Stomach (tissue), 9 donors: Measurements from ENCODE around the gene F12. TPM values are rescaled to one million over a fixed set of nuclear protein-coding genes. Genes with fewer than 3 reads are reported as not detected.

Source experiments
- DNase-seq, 2 donors: peaks; one replicate each; pipeline versions ENCODE4 v3.0.0 to v3.0.0-alpha.2; 2013 to 2019
- H3K27ac ChIP-seq, 5 donors: fragments of 200-600 bp in 4 of 5; sonication (generic) in 4 of 5; one replicate each; pipeline ENCODE4 v1.5.1; 2013 to 2019; ENCODE audit warnings: mild to moderate bottlenecking in 1 of 5, moderate library complexity in 1 of 5
- H3K27me3 ChIP-seq, 3 donors: fragments of 200-600 bp; sonication (generic); one replicate each; pipeline ENCODE4 v1.5.1; 2017 to 2019; ENCODE audit warnings: mixed run types in 1 of 3
- H3K36me3 ChIP-seq, 4 donors: fragments of 200-600 bp; sonication (generic); 1 replicate in 3 of 4; 2 replicates in 1 of 4; pipeline ENCODE4 v1.5.1; 2016 to 2019
- H3K4me1 ChIP-seq, 4 donors: fragments of 200-600 bp; sonication (generic); one replicate each; pipeline ENCODE4 v1.5.1; 2016 to 2019
- H3K4me3 ChIP-seq, 4 donors: fragments of 200-600 bp; sonication (generic) in 3 of 4; one replicate each; pipeline ENCODE4 v1.5.1; 2016 to 2019; ENCODE audit warnings: mild to moderate bottlenecking in 1 of 4
- H3K9me3 ChIP-seq, 4 donors: fragments of 200-600 bp; sonication (generic); one replicate each; pipeline ENCODE4 v1.5.1; 2016 to 2019
- CTCF ChIP-seq, 7 experiments: fragments of 450-650 bp in 4 of 7; fragments of 200-600 bp in 3 of 7; sonication (generic) in 3 of 7; IDR thresholded peaks; one replicate each; pipeline ENCODE4 v1.5.1; 2016 to 2019; ENCODE audit warnings: antibody characterized with exemption in 7 of 7, control low read depth in 2 of 7, mild to moderate bottlenecking in 1 of 7
- EP300 ChIP-seq: sonication (generic); formaldehyde crosslinking; IDR thresholded peaks from one replicate; pipeline ENCODE4 v1.6.1; 2017; ENCODE audit warnings: antibody characterized with exemption
- POLR2A ChIP-seq, 4 donors: fragments of 450-650 bp; IDR thresholded peaks; one replicate each; pipeline ENCODE4 v1.6.1; 2016; ENCODE audit warnings: antibody characterized with exemption in 4 of 4, control low read depth in 2 of 4, mild to moderate bottlenecking in 1 of 4, moderate library complexity in 1 of 4
- POLR2AphosphoS5 ChIP-seq, 3 donors: sonication (generic); formaldehyde crosslinking; IDR thresholded peaks; one replicate each; pipeline ENCODE4 v1.6.1; 2016; ENCODE audit warnings: antibody characterized with exemption in 3 of 3
- WGBS, 5 donors: extraction: QIAGEN DNeasy Blood & Tissue Kit in 3 of 5; methylation state at CpG; one replicate each; pipeline versions ENCODE4 v1.1.5 to v1.1.7; 2013 to 2018; 5-methylcytosine and 5-hydroxymethylcytosine counted together
- intact Hi-C: fragments of 100-400 bp; cut with DNase I; formaldehyde crosslinking; loops from one replicate; pipeline ENCODE4 v1.15.1; 2023; ENCODE audit warnings: low total_unique reads
- polyA plus RNA-seq, 3 donors: library from polyadenylated mRNA; stranded (reverse); fragments of 200-250 nt; gene quantifications; one replicate each; pipeline ENCODE4 v1.2.3, GENCODE V29; 2013
- total RNA-seq, 5 donors: library from RNA; depleted of rRNA; stranded (reverse); fragments of >200 nt; gene quantifications; one replicate each; pipeline versions ENCODE4 v1.1.0 to v1.2.3, GENCODE V29; 2014 to 2016
- donor health status: healthy with polysubstance abuse.
- donor health status: Bipolar disorder and iron deficiency.
- donor health status: healthy.

Gene F12
- total and polyA plus RNA-seq, 8 donors: 0.50 to 68.3 (median 33.0) TPM; not detected in 4

GRCh38 chr5:177359860-177360259 lies 49.5 kb downstream of the F12 start:
- H3K27me3 ChIP-seq: no peaks in the 10 kb centered on the region
- intact Hi-C loops: no loop called here
- no peaks in the 10 kb centered on the region for H3K9me3 ChIP-seq
- H3K36me3 ChIP-seq: no peaks in the 10 kb centered on the region
- 77 to 92% (median 81%) methylated on average over 3 of the region's 3 CpGs for WGBS, 5 donors
- no peak for DNase-seq
- TF ChIP-seq CTCF (IDR thresholded peaks at IDR 0.05) (no peak), POLR2AphosphoS5 (IDR thresholded peaks at IDR 0.05) (no peak), POLR2A (IDR thresholded peaks at IDR 0.05) (no peak), EP300 (no peak)
- H3K4me1 ChIP-seq: peaks cover 19 to 84% (median 51%) of the 10 kb centered on the region in 4 donors
- no peak overlapping the region for H3K4me3 ChIP-seq
- H3K27ac ChIP-seq: no peak overlapping the region

GRCh38 chr5:177359451-177359851 lies 49.9 kb downstream of the F12 start:
- Histone ChIP-seq H3K36me3 (no peaks in the 10 kb centered on the region), H3K27ac (no peak overlapping the region), H3K4me1 (peaks cover 19 to 80% (median 51%) of the 10 kb centered on the region in 4 donors), H3K27me3 (no peaks in the 10 kb centered on the region), H3K9me3 (no peaks in the 10 kb centered on the region), H3K4me3 (peak overlapping the region in 1 of 4 donors; percentile 61)
- DNase-seq: no peak
- intact Hi-C loops: no loop called here
- WGBS, 5 donors: 72 to 85% (median 80%) methylated on average over 6 of the region's 6 CpGs
- TF ChIP-seq POLR2A (IDR thresholded peaks at IDR 0.05): no peak
- TF ChIP-seq EP300: no peak
- TF ChIP-seq POLR2AphosphoS5 (IDR thresholded peaks at IDR 0.05): no peak
- no peak for TF ChIP-seq CTCF (IDR thresholded peaks at IDR 0.05)

GRCh38 chr5:177358370-177358819 lies 51.0 kb downstream of the F12 start:
- no peak for DNase-seq
- H3K4me3 ChIP-seq: peak overlapping the region; percentile 37 to 61 (median 52)
- H3K27ac ChIP-seq: peak overlapping the region; percentile 42 to 83 (median 63)
- no peaks in the 10 kb centered on the region for H3K27me3 ChIP-seq
- WGBS, 5 donors: 13 to 28% (median 25%) methylated on average over 2 to 5 of the region's 5 CpGs
- intact Hi-C loops: no loop called here
- H3K4me1 ChIP-seq: peaks cover 11 to 73% (median 45%) of the 10 kb centered on the region in 4 donors
- H3K36me3 ChIP-seq: no peaks in the 10 kb centered on the region
- no peaks in the 10 kb centered on the region for H3K9me3 ChIP-seq
- TF ChIP-seq POLR2A (IDR thresholded peaks at IDR 0.05) (no peak), POLR2AphosphoS5 (IDR thresholded peaks at IDR 0.05) (no peak), EP300 (no peak), CTCF (IDR thresholded peaks at IDR 0.05) (no peak)

GRCh38 chr5:177357459-177358351 lies 51.7 kb downstream of the F12 start, which contains the start of gene RGS14:
Gene RGS14 (plus strand): TSS chr5:177357924. CDS start chr5:177358025, 101 bp downstream.
- H3K4me3 ChIP-seq: peak within 1 kb of the TSS; percentile 37 to 61 (median 52)
- H3K9me3 ChIP-seq: no peaks in the 10 kb centered on the region
- H3K4me1 ChIP-seq: peaks cover 6 to 68% (median 38%) of the 10 kb centered on the region in 4 donors
- WGBS, 5 donors: 14 to 25% (median 22%) methylated on average over 22 to 37 of the region's 37 CpGs
- peak within 1 kb of the TSS; percentile 42 to 83 (median 63) for H3K27ac ChIP-seq
- intact Hi-C loops: no loop called here
- TF ChIP-seq POLR2AphosphoS5 (IDR thresholded peaks at IDR 0.05) (no peak), EP300 (no peak), POLR2A (IDR thresholded peaks at IDR 0.05) (no peak), CTCF (IDR thresholded peaks at IDR 0.05) (no peak)
- H3K36me3 ChIP-seq: no peaks in the 10 kb centered on the region
- peak; percentile 45 to 83 for DNase-seq
- no peaks in the 10 kb centered on the region for H3K27me3 ChIP-seq
